Measurements from ENCODE around the gene PYGO2.

The PYGO2 gene

DNA sequence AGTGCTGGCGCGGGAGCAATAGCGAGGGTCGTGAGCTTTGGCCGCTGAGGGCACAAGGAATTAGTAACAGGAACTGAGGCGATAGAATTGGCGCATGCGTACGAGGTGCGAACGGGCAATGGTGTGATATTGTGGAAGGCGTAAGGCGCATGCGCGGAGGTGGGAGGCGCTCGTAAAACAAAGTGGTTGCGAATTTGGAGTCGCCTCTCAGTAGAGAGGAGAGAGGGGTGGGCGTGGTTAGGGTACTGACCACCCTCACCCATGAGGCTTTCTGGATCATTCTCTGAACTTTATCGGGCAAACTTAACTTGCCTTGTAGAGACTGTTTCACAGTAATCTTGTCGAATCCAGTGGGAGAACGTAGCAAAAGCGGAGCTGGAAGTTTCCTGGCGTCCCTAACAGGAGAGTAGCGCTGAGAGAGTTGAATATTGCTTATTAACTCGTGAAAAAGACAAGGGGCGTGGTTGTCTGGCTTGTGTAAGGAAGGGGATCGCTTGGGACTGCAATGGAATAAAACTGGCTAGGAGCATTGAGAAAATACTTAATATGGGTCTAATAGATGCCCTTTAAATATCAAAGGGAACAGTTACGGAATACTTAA, 13.3 kb upstream of the PYGO2 start:
- ATAC-seq = peak; percentile 22
- TF ChIP-seq, protein P1, sequence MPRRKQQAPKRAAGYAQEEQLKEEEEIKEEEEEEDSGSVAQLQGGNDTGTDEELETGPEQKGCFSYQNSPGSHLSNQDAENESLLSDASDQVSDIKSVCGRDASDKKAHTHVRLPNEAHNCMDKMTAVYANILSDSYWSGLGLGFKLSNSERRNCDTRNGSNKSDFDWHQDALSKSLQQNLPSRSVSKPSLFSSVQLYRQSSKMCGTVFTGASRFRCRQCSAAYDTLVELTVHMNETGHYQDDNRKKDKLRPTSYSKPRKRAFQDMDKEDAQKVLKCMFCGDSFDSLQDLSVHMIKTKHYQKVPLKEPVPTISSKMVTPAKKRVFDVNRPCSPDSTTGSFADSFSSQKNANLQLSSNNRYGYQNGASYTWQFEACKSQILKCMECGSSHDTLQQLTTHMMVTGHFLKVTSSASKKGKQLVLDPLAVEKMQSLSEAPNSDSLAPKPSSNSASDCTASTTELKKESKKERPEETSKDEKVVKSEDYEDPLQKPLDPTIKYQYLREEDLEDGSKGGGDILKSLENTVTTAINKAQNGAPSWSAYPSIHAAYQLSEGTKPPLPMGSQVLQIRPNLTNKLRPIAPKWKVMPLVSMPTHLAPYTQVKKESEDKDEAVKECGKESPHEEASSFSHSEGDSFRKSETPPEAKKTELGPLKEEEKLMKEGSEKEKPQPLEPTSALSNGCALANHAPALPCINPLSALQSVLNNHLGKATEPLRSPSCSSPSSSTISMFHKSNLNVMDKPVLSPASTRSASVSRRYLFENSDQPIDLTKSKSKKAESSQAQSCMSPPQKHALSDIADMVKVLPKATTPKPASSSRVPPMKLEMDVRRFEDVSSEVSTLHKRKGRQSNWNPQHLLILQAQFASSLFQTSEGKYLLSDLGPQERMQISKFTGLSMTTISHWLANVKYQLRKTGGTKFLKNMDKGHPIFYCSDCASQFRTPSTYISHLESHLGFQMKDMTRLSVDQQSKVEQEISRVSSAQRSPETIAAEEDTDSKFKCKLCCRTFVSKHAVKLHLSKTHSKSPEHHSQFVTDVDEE (CRISPR knock-in tag; IDR thresholded peaks at IDR 0.05) = no peak
- TF ChIP-seq, protein P2, sequence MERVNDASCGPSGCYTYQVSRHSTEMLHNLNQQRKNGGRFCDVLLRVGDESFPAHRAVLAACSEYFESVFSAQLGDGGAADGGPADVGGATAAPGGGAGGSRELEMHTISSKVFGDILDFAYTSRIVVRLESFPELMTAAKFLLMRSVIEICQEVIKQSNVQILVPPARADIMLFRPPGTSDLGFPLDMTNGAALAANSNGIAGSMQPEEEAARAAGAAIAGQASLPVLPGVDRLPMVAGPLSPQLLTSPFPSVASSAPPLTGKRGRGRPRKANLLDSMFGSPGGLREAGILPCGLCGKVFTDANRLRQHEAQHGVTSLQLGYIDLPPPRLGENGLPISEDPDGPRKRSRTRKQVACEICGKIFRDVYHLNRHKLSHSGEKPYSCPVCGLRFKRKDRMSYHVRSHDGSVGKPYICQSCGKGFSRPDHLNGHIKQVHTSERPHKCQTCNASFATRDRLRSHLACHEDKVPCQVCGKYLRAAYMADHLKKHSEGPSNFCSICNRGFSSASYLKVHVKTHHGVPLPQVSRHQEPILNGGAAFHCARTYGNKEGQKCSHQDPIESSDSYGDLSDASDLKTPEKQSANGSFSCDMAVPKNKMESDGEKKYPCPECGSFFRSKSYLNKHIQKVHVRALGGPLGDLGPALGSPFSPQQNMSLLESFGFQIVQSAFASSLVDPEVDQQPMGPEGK (CRISPR knock-in tag; IDR thresholded peaks at IDR 0.05; ENCODE audit: borderline replicate concordance) = no peak
- TF ChIP-seq ZFP3 (CRISPR knock-in tag; IDR thresholded peaks at IDR 0.05) = no peak
- no peak for TF ChIP-seq TCF4 (CRISPR knock-in tag; IDR thresholded peaks at IDR 0.05; ENCODE audit: borderline replicate concordance)

DNA sequence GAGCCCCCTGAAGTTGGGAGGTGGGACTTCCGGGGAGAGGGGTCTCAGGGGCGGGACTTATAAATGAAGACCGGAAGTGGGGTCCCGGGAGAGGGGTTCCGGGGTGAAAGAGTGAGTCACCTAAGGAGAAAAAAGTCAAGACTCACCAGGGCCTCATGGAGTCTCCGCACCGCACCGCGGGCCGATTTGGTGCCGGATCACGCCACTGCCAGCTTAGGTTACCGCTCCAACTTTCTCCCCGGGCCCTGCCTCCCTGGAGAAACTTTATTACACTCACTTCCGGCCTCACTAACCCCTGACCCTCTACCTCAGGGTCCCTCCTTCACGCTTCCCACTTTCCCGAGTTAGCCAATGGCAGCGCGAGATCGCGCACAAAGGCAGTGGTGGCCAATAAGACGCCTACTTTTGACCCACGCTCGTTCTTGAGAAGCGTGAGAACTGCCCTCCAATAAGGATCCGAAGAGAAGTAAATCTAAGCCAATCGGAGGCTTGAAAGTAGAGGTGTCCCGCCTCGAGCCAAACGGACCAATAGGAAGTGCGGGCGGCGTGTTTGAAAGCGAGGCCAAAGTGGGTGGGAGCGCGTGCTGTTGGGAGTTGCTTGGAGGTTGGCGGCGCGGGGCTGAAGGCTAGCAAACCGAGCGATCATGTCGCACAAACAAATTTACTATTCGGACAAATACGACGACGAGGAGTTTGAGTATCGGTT, 12.7 kb upstream of the PYGO2 start, which contains the start of gene CKS1B:
Gene CKS1B, plus strand, starts transcription at position 580 of the 706 bp plus-strand sequence. Its CDS starts 65 bp downstream, at position 645.
- ATAC-seq = peak; percentile 71

More for the DNA sequence above, 12.7 kb upstream of the PYGO2 start, which contains the start of gene CKS1B:
- TF ChIP-seq BACH2 (CRISPR knock-in tag; IDR thresholded peaks at IDR 0.05; ENCODE audit: borderline replicate concordance) = no peak
- TF ChIP-seq ESRRG (CRISPR knock-in tag; IDR thresholded peaks at IDR 0.05) = no peak
- no peak for TF ChIP-seq SNAI2 (CRISPR knock-in tag; IDR thresholded peaks at IDR 0.05)
- TF ChIP-seq GLIS3 (CRISPR knock-in tag; IDR thresholded peaks at IDR 0.05) = no peak
- TF ChIP-seq RARB (CRISPR knock-in tag; IDR thresholded peaks at IDR 0.05) = peak; percentile 61; the same call in 1 of the 2 replicates
- peak; percentile 30; the same call in 1 of the 2 replicates for TF ChIP-seq TOX (CRISPR knock-in tag; IDR thresholded peaks at IDR 0.05; ENCODE audit: borderline replicate concordance)
- no peak for TF ChIP-seq ISL1 (CRISPR knock-in tag; IDR thresholded peaks at IDR 0.05)
- no peak for TF ChIP-seq ZNF8 (CRISPR knock-in tag; IDR thresholded peaks at IDR 0.05)
- no peak for TF ChIP-seq PPARA (CRISPR knock-in tag; IDR thresholded peaks at IDR 0.05; ENCODE audit: borderline replicate concordance)
- no peak for TF ChIP-seq CSDC2 (CRISPR knock-in tag; IDR thresholded peaks at IDR 0.05)
- TF ChIP-seq, protein P3, sequence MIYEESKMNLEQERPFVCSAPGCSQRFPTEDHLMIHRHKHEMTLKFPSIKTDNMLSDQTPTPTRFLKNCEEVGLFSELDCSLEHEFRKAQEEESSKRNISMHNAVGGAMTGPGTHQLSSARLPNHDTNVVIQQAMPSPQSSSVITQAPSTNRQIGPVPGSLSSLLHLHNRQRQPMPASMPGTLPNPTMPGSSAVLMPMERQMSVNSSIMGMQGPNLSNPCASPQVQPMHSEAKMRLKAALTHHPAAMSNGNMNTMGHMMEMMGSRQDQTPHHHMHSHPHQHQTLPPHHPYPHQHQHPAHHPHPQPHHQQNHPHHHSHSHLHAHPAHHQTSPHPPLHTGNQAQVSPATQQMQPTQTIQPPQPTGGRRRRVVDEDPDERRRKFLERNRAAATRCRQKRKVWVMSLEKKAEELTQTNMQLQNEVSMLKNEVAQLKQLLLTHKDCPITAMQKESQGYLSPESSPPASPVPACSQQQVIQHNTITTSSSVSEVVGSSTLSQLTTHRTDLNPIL (CRISPR knock-in tag; IDR thresholded peaks at IDR 0.05; ENCODE audit: low read depth) = no peak
- TF ChIP-seq ZNF565 (CRISPR knock-in tag; conservative IDR thresholded peaks at IDR 0.05; ENCODE audit: low read depth) = no peak
- TF ChIP-seq OSR1 (CRISPR knock-in tag; IDR thresholded peaks at IDR 0.05) = no peak
- TF ChIP-seq, protein P4, sequence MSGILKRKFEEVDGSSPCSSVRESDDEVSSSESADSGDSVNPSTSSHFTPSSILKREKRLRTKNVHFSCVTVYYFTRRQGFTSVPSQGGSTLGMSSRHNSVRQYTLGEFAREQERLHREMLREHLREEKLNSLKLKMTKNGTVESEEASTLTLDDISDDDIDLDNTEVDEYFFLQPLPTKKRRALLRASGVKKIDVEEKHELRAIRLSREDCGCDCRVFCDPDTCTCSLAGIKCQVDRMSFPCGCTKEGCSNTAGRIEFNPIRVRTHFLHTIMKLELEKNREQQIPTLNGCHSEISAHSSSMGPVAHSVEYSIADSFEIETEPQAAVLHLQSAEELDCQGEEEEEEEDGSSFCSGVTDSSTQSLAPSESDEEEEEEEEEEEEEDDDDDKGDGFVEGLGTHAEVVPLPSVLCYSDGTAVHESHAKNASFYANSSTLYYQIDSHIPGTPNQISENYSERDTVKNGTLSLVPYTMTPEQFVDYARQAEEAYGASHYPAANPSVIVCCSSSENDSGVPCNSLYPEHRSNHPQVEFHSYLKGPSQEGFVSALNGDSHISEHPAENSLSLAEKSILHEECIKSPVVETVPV (CRISPR knock-in tag; IDR thresholded peaks at IDR 0.05) = no peak
- no peak for TF ChIP-seq TCF4 (CRISPR knock-in tag; IDR thresholded peaks at IDR 0.05; ENCODE audit: borderline replicate concordance)
- TF ChIP-seq, protein P5, sequence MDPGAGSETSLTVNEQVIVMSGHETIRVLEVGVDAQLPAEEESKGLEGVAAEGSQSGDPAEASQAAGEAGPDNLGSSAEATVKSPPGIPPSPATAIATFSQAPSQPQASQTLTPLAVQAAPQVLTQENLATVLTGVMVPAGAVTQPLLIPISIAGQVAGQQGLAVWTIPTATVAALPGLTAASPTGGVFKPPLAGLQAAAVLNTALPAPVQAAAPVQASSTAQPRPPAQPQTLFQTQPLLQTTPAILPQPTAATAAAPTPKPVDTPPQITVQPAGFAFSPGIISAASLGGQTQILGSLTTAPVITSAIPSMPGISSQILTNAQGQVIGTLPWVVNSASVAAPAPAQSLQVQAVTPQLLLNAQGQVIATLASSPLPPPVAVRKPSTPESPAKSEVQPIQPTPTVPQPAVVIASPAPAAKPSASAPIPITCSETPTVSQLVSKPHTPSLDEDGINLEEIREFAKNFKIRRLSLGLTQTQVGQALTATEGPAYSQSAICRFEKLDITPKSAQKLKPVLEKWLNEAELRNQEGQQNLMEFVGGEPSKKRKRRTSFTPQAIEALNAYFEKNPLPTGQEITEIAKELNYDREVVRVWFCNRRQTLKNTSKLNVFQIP (CRISPR knock-in tag; IDR thresholded peaks at IDR 0.05; ENCODE audit: borderline replicate concordance, low read depth) = 0 out of 2 replicates have a peak, but pooled peaks have one; percentile 51
- no peak for TF ChIP-seq ARNTL (CRISPR knock-in tag; IDR thresholded peaks at IDR 0.05; ENCODE audit: borderline replicate concordance, low read depth)
- no peak for TF ChIP-seq ZNF70 (CRISPR knock-in tag; IDR thresholded peaks at IDR 0.05)
- TF ChIP-seq, protein P1 (CRISPR knock-in tag; IDR thresholded peaks at IDR 0.05) = no peak
- TF ChIP-seq, protein P2 (CRISPR knock-in tag; IDR thresholded peaks at IDR 0.05; ENCODE audit: borderline replicate concordance) = no peak
- no peak for TF ChIP-seq ZFP30 (CRISPR knock-in tag; IDR thresholded peaks at IDR 0.05)
- TF ChIP-seq ZFP3 (CRISPR knock-in tag; IDR thresholded peaks at IDR 0.05) = no peak
- TF ChIP-seq ZC3H10 (CRISPR knock-in tag; IDR thresholded peaks at IDR 0.05) = peak; percentile 34; the same call in 1 of the 2 replicates

Data from SK-N-SH treated with all-trans-retinoic acid at 6 μM for 48 hours (cell line).